Measurements from ENCODE around the gene HSD3B7.

The HSD3B7 gene

DNA sequence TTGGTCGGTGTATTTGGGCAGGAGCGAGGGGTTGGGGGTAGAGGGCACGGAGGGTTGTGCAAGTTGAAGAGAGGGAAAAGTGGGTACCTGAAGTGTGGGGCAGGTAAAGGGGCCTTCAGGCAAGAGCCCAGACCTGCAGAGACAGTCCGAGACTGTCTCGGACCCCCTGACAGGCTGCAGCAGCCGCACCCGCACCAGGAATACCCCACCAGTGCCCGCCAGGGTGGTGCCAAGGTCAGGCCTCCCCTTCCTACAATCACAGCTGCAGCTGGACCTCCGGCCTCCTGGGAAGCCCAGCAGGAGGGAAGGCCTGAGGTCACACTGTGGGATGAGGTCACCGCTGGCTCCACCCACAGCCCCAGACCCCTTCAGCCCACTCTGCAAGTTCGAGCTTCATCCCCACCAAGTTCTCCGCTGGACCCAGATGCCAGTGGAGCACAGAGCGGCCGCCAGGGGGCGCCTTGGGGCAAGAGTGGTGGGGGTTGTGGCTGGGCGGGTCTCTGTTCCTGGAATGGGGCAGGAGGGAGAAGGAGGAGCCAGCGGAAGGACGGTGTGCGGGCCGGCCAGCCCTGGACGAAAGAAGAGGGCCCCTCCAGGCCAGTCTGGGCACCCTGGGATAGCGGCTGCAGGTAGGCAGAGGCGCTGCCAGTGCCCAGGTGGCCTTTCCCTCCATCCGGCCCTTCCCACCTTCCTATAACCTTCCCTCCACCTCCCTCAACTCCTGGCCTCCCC, at the start of gene HSD3B7 (continued):
- TF ChIP-seq SCRT1 (tag by site-specific recombination; IDR thresholded peaks at IDR 0.05; ENCODE audit: borderline replicate concordance) (no peak), ZEB2 (tag by site-specific recombination; IDR thresholded peaks at IDR 0.05) (peak; percentile 63), ZNF426 (tag by site-specific recombination; IDR thresholded peaks at IDR 0.05) (no peak), ZNF211 (tag by site-specific recombination; IDR thresholded peaks at IDR 0.05; ENCODE audit: low read depth) (no peak), ZFP69B (tag by site-specific recombination; IDR thresholded peaks at IDR 0.05) (no peak; the same call in 1 of the 2 replicates), RBAK (tag by site-specific recombination; IDR thresholded peaks at IDR 0.05) (no peak), FEZF1 (tag by site-specific recombination; IDR thresholded peaks at IDR 0.05) (no peak), ZNF214 (tag by site-specific recombination; IDR thresholded peaks at IDR 0.05; ENCODE audit: borderline replicate concordance) (no peak), ZNF626 (tag by site-specific recombination; IDR thresholded peaks at IDR 0.05) (no peak), ZNF501 (tag by site-specific recombination; IDR thresholded peaks at IDR 0.05) (peak; percentile 45; the same call in 1 of the 2 replicates), ZNF433 (tag by site-specific recombination; IDR thresholded peaks at IDR 0.05; ENCODE audit: low read depth) (no peak), KLF16 (tag by site-specific recombination; IDR thresholded peaks at IDR 0.05) (0 out of 2 replicates have a peak, but pooled peaks have one; percentile 46), IKZF3 (tag by site-specific recombination; IDR thresholded peaks at IDR 0.05) (peak; percentile 81), TCF7L2 (IDR thresholded peaks at IDR 0.05; ENCODE audit: borderline replicate concordance, low read depth, low read length) (no peak), ZNF16 (tag by site-specific recombination; IDR thresholded peaks at IDR 0.05; ENCODE audit: low read depth) (no peak), ZNF146 (tag by site-specific recombination; IDR thresholded peaks at IDR 0.05) (no peak), ZNF473 (tag by site-specific recombination; IDR thresholded peaks at IDR 0.05) (no peak), ZBTB1 (tag by site-specific recombination; IDR thresholded peaks at IDR 0.05) (no peak), ZSCAN23 (tag by site-specific recombination; IDR thresholded peaks at IDR 0.05) (no peak)
- TF ChIP-seq, protein P1, sequence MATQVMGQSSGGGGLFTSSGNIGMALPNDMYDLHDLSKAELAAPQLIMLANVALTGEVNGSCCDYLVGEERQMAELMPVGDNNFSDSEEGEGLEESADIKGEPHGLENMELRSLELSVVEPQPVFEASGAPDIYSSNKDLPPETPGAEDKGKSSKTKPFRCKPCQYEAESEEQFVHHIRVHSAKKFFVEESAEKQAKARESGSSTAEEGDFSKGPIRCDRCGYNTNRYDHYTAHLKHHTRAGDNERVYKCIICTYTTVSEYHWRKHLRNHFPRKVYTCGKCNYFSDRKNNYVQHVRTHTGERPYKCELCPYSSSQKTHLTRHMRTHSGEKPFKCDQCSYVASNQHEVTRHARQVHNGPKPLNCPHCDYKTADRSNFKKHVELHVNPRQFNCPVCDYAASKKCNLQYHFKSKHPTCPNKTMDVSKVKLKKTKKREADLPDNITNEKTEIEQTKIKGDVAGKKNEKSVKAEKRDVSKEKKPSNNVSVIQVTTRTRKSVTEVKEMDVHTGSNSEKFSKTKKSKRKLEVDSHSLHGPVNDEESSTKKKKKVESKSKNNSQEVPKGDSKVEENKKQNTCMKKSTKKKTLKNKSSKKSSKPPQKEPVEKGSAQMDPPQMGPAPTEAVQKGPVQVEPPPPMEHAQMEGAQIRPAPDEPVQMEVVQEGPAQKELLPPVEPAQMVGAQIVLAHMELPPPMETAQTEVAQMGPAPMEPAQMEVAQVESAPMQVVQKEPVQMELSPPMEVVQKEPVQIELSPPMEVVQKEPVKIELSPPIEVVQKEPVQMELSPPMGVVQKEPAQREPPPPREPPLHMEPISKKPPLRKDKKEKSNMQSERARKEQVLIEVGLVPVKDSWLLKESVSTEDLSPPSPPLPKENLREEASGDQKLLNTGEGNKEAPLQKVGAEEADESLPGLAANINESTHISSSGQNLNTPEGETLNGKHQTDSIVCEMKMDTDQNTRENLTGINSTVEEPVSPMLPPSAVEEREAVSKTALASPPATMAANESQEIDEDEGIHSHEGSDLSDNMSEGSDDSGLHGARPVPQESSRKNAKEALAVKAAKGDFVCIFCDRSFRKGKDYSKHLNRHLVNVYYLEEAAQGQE (tag by site-specific recombination; IDR thresholded peaks at IDR 0.05) = no peak
- TF ChIP-seq, protein P2, sequence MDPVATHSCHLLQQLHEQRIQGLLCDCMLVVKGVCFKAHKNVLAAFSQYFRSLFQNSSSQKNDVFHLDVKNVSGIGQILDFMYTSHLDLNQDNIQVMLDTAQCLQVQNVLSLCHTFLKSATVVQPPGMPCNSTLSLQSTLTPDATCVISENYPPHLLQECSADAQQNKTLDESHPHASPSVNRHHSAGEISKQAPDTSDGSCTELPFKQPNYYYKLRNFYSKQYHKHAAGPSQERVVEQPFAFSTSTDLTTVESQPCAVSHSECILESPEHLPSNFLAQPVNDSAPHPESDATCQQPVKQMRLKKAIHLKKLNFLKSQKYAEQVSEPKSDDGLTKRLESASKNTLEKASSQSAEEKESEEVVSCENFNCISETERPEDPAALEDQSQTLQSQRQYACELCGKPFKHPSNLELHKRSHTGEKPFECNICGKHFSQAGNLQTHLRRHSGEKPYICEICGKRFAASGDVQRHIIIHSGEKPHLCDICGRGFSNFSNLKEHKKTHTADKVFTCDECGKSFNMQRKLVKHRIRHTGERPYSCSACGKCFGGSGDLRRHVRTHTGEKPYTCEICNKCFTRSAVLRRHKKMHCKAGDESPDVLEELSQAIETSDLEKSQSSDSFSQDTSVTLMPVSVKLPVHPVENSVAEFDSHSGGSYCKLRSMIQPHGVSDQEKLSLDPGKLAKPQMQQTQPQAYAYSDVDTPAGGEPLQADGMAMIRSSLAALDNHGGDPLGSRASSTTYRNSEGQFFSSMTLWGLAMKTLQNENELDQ (tag by site-specific recombination; IDR thresholded peaks at IDR 0.05; ENCODE audit: low read depth) = no peak
- TF ChIP-seq, protein P3, sequence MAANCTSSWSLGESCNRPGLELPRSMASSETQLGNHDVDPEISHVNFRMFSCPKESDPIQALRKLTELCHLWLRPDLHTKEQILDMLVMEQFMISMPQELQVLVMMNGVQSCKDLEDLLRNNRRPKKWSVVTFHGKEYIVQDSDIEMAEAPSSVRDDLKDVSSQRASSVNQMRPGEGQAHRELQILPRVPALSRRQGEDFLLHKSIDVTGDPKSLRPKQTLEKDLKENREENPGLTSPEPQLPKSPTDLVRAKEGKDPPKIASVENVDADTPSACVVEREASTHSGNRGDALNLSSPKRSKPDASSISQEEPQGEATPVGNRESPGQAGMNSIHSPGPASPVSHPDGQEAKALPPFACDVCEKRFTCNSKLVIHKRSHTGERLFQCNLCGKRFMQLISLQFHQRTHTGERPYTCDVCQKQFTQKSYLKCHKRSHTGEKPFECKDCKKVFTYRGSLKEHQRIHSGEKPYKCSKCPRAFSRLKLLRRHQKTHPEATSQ (tag by site-specific recombination; IDR thresholded peaks at IDR 0.05) = no peak
- TF ChIP-seq, protein P4, sequence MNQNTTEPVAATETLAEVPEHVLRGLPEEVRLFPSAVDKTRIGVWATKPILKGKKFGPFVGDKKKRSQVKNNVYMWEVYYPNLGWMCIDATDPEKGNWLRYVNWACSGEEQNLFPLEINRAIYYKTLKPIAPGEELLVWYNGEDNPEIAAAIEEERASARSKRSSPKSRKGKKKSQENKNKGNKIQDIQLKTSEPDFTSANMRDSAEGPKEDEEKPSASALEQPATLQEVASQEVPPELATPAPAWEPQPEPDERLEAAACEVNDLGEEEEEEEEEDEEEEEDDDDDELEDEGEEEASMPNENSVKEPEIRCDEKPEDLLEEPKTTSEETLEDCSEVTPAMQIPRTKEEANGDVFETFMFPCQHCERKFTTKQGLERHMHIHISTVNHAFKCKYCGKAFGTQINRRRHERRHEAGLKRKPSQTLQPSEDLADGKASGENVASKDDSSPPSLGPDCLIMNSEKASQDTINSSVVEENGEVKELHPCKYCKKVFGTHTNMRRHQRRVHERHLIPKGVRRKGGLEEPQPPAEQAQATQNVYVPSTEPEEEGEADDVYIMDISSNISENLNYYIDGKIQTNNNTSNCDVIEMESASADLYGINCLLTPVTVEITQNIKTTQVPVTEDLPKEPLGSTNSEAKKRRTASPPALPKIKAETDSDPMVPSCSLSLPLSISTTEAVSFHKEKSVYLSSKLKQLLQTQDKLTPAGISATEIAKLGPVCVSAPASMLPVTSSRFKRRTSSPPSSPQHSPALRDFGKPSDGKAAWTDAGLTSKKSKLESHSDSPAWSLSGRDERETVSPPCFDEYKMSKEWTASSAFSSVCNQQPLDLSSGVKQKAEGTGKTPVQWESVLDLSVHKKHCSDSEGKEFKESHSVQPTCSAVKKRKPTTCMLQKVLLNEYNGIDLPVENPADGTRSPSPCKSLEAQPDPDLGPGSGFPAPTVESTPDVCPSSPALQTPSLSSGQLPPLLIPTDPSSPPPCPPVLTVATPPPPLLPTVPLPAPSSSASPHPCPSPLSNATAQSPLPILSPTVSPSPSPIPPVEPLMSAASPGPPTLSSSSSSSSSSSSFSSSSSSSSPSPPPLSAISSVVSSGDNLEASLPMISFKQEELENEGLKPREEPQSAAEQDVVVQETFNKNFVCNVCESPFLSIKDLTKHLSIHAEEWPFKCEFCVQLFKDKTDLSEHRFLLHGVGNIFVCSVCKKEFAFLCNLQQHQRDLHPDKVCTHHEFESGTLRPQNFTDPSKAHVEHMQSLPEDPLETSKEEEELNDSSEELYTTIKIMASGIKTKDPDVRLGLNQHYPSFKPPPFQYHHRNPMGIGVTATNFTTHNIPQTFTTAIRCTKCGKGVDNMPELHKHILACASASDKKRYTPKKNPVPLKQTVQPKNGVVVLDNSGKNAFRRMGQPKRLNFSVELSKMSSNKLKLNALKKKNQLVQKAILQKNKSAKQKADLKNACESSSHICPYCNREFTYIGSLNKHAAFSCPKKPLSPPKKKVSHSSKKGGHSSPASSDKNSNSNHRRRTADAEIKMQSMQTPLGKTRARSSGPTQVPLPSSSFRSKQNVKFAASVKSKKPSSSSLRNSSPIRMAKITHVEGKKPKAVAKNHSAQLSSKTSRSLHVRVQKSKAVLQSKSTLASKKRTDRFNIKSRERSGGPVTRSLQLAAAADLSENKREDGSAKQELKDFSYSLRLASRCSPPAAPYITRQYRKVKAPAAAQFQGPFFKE (tag by site-specific recombination; IDR thresholded peaks at IDR 0.05; ENCODE audit: borderline replicate concordance) = 0 out of 2 replicates have a peak, but pooled peaks have one; percentile 31
- TF ChIP-seq, protein P5, sequence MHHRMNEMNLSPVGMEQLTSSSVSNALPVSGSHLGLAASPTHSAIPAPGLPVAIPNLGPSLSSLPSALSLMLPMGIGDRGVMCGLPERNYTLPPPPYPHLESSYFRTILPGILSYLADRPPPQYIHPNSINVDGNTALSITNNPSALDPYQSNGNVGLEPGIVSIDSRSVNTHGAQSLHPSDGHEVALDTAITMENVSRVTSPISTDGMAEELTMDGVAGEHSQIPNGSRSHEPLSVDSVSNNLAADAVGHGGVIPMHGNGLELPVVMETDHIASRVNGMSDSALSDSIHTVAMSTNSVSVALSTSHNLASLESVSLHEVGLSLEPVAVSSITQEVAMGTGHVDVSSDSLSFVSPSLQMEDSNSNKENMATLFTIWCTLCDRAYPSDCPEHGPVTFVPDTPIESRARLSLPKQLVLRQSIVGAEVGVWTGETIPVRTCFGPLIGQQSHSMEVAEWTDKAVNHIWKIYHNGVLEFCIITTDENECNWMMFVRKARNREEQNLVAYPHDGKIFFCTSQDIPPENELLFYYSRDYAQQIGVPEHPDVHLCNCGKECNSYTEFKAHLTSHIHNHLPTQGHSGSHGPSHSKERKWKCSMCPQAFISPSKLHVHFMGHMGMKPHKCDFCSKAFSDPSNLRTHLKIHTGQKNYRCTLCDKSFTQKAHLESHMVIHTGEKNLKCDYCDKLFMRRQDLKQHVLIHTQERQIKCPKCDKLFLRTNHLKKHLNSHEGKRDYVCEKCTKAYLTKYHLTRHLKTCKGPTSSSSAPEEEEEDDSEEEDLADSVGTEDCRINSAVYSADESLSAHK (tag by site-specific recombination; IDR thresholded peaks at IDR 0.05) = no peak
